HCT116 (cell line): ENCODE results near the gene NR6A1. TPM values are rescaled to one million over a fixed set of nuclear protein-coding genes. Genes with fewer than 3 reads are reported as not detected.
A peak's percentile ranks its signal among the peaks of the same experiment; 100 is the strongest.

Experiments used
- ATAC-seq: fragments of 200-7000 bp; cut with Tn5 transposase; 2 replicates; pipeline ENCODE4 v1.9.1; 2020; ENCODE audit warnings: mild to moderate bottlenecking, moderate library complexity
- BruUV-seq: library from RNA; stranded (reverse); fragments of 400-500 nt; replicated peaks from 2 replicates; lab custom pipeline; 2021; lab: Mats Ljungman, UMichigan
- CTCF ChIA-PET: fragments of 300-600 bp; sonication (Branson Sonifier 250); formaldehyde crosslinking; loops from one replicate; lab custom pipeline; 2021; ENCODE audit warnings: antibody characterized with exemption; lab: Charles Lee
- POLR2A ChIA-PET: fragments of 300-600, 350-600 bp; sonication (Branson Sonifier 250); formaldehyde crosslinking; loops from one replicate; lab custom pipeline; 2021; ENCODE audit warnings: antibody characterized with exemption; lab: Charles Lee
- RAD21 ChIA-PET, 2 experiments: fragments of 300-600 bp; sonication (Branson Sonifier 250); formaldehyde crosslinking; loops; one replicate each; lab custom pipeline; 2023; ENCODE audit warnings: low total read pairs in 2 of 2; ENCODE audit not compliant: uncharacterized antibody in 2 of 2, unreplicated experiment in 2 of 2, low non-redundant PET in 1 of 2; lab: Charles Lee
- DNase-seq: peaks from one replicate; pipeline ENCODE4 v3.0.0-alpha.2; 2010; ENCODE audit warnings: low read depth, low spot score
- H2AFZ ChIP-seq: fragments of 200-600 bp; shearing (Covaris generic), sonication (generic); 2 replicates; pipeline ENCODE4 v1.6.1; 2017; ENCODE audit warnings: low read depth, mixed run types, mixed read lengths, antibody characterized with exemption, low read length; ENCODE audit not compliant: poor library complexity, severe bottlenecking
- H3K27ac ChIP-seq: 2 replicates; pipeline ENCODE4 v1.5.1; 2012; ENCODE audit warnings: low read depth, low read length
- H3K27me3 ChIP-seq: fragments of 200-600 bp; sonication (generic); 2 replicates; pipeline ENCODE4 v1.6.1; 2016; ENCODE audit warnings: mixed run types, low read length, mixed read lengths; ENCODE audit not compliant: insufficient read depth
- H3K36me3 ChIP-seq, 2 experiments: fragments of 200-500 bp in 1 of 2; fragments of 200-600 bp in 1 of 2; sonication (Bioruptor generic) in 1 of 2; sonication (generic) in 1 of 2; 2 replicates each; pipeline versions ENCODE4 v1.5.1 to v1.6.1; 2014 to 2016; ENCODE audit warnings: low read length in 2 of 2, inconsistent platforms in 1 of 2, mixed read lengths in 1 of 2, mixed run types in 1 of 2; ENCODE audit not compliant: insufficient read depth in 2 of 2, control insufficient read depth in 1 of 2
- H3K4me1 ChIP-seq, 2 experiments: fragments of 200-600 bp in 1 of 2; sonication (generic) in 1 of 2; 2 replicates each; pipeline versions ENCODE4 v1.5.1 to v1.6.1; 2012 to 2017; ENCODE audit warnings: low read length in 2 of 2, inconsistent platforms in 1 of 2, mild to moderate bottlenecking in 1 of 2, mixed read lengths in 1 of 2, mixed run types in 1 of 2, moderate library complexity in 1 of 2; ENCODE audit not compliant: insufficient read depth in 2 of 2, control insufficient read depth in 1 of 2
- H3K4me2 ChIP-seq: fragments of 200-600 bp; sonication (generic); 2 replicates; pipeline ENCODE4 v1.6.1; 2017; ENCODE audit warnings: mixed run types, low read length, mixed read lengths
- H3K4me3 ChIP-seq, 2 experiments: fragments of 200-600 bp in 1 of 2; sonication (generic) in 1 of 2; replicated peaks in 1 of 2; 2 replicates each; pipeline ENCODE4 v1.5.1; 2011 to 2016; ENCODE audit warnings: low read length in 2 of 2, control low read depth in 1 of 2, low read depth in 1 of 2, mild to moderate bottlenecking in 1 of 2, mixed read lengths in 1 of 2, mixed run types in 1 of 2
- H3K79me2 ChIP-seq: fragments of 200-600 bp; sonication (generic); 2 replicates; pipeline ENCODE4 v1.6.1; 2017; ENCODE audit warnings: mild to moderate bottlenecking, mixed run types, low read length, moderate library complexity, mixed read lengths; ENCODE audit not compliant: insufficient read depth
- H3K9ac ChIP-seq: fragments of 200-600 bp; sonication (generic); 2 replicates; pipeline ENCODE4 v1.6.1; 2016; ENCODE audit warnings: low read length, mixed read lengths
- H3K9me2 ChIP-seq: fragments of 200-600 bp; sonication (generic), shearing (Covaris generic); 2 replicates; pipeline ENCODE4 v1.6.1; 2017; ENCODE audit warnings: mixed run types, mild to moderate bottlenecking, moderate library complexity; ENCODE audit not compliant: insufficient read depth
- H3K9me3 ChIP-seq, 2 experiments: fragments of 200-500 bp in 1 of 2; fragments of 200-600 bp in 1 of 2; sonication (Bioruptor generic) in 1 of 2; sonication (generic) in 1 of 2; 2 replicates each; pipeline ENCODE4 v1.6.1; 2014 to 2017; ENCODE audit warnings: low read length in 2 of 2, mixed read lengths in 2 of 2, inconsistent platforms in 1 of 2, low read depth in 1 of 2, mild to moderate bottlenecking in 1 of 2, mixed run types in 1 of 2, moderate library complexity in 1 of 2; ENCODE audit not compliant: control insufficient read depth in 1 of 2, insufficient read depth in 1 of 2
- H4K20me1 ChIP-seq: fragments of 200-600 bp; sonication (generic), shearing (Covaris generic); 2 replicates; pipeline ENCODE4 v1.6.1; 2017; ENCODE audit warnings: mixed run types, mild to moderate bottlenecking, moderate library complexity; ENCODE audit not compliant: insufficient read depth
- FOSL1 ChIP-seq: IDR thresholded peaks from 2 replicates; pipeline ENCODE4 v1.6.1; 2012; ENCODE audit warnings: low read depth
- SP1 ChIP-seq: IDR thresholded peaks from 2 replicates; pipeline ENCODE4 v1.6.1; 2012; ENCODE audit warnings: low read depth
- ZNF274 ChIP-seq: fragments of 200-500 bp; sonication (Bioruptor generic); IDR thresholded peaks from 2 replicates; pipeline ENCODE4 v1.6.1; 2014; ENCODE audit warnings: mild to moderate bottlenecking, low read depth, low read length, inconsistent platforms
- intact Hi-C: fragments of 100-400 bp; cut with micrococcal nuclease; formaldehyde crosslinking; loops from 2 replicates; pipeline ENCODE4 v1.10.0; 2022
- total RNA-seq: library from RNA; stranded (reverse); gene quantifications from one replicate; pipeline ENCODE4 v1.2.1, GENCODE V29; 2021; ENCODE audit not compliant: unreplicated experiment
- TF ChIP-seq, protein P1 (sequence below): IDR thresholded peaks from 2 replicates; pipeline ENCODE4 v1.6.1; 2012

The NR6A1 gene
- total RNA-seq, 1 experiment from 2014 or later: 9.9 TPM

DNA sequence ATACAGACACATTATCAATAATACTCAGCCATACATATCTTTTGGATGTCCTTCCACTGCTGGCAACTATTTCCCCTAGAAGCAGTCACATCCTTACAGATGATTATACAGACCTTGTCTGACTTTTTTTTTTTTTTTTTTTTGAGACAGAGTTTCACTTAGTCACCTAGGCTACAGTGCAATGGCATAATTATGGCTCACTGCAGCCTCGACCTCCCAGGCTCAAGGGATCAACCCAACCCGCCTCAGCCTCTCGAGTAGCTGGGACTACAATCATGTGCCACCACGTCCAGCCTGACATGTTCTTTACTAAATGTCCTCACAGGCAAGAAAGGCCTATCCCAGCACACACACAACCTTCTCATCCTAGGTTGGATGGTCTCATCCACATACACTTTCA lies 24.0 kb downstream of the NR6A1 start:
- no TSS peak for BruUV-seq
- CTCF ChIA-PET: interaction anchor here (1.0 kb wide), 1 partner anchor 17 kb away, joined by 4 read pairs; no protein-coding TSS in a partner anchor
- H4K20me1 ChIP-seq: peaks cover 4% of the 10 kb centered on the region
- POLR2A ChIA-PET: no interaction called here
- no peak overlapping the region for H3K27ac ChIP-seq
- H3K9ac ChIP-seq: no peak overlapping the region
- no peak for DNase-seq
- TF ChIP-seq ZNF274 (no peak), SP1 (no peak)
- TF ChIP-seq, all 23 proteins: peak for 0
- RAD21 ChIA-PET: no interaction called here
- no peaks in the 10 kb centered on the region for H3K27me3 ChIP-seq
- intact Hi-C loops: no loop called here
- peaks cover 15 to 41% of the 10 kb centered on the region in 2 experiments for H3K4me1 ChIP-seq
- H3K4me2 ChIP-seq: no peak overlapping the region
- H2AFZ ChIP-seq: no peak overlapping the region
- peaks cover 78% of the 10 kb centered on the region for H3K79me2 ChIP-seq
- H3K9me2 ChIP-seq: no peaks in the 10 kb centered on the region
- H3K9me3 ChIP-seq: no peaks in the 10 kb centered on the region
- no peak overlapping the region for H3K4me3 ChIP-seq
- no peaks in the 10 kb centered on the region for H3K36me3 ChIP-seq
- ATAC-seq: no peak

DNA sequence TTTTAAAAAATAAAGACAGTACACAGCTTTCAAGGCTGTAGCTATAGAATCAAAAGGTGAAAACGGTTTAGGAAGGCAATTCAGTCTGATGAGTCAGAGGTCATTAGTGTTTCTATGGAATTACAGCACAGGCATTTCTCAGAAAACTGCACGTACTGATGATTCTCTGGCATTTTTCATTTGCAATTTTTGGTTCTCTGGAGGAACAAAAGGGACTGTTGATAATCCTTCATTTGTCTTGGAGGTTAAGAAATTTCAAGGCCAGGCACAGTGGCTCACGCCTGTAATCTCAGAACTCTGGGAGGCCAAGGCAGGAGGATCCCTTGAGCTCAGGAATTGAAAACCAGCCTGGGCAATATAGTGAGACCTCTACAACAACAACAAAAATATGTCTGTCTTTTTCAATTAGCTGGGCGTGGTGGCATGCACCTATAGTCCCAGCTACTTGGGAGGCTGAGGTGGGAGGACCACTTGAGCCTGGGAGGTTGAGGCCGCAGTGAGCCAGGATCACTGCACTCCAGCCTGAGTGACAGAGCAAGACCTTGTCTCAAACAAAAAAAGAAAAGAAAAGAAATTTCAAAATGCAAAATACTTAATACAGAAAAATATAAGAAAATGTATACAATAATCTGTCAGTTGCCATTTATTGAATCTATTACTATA lies 27.3 kb downstream of the NR6A1 start:
- Histone ChIP-seq H3K4me3 (no peak overlapping the region), H2AFZ (no peak overlapping the region), H3K9me2 (no peaks in the 10 kb centered on the region), H3K27me3 (no peaks in the 10 kb centered on the region), H3K27ac (no peak overlapping the region), H3K9me3 (no peaks in the 10 kb centered on the region), H3K4me2 (peak overlapping the region; percentile 52), H3K36me3 (no peaks in the 10 kb centered on the region), H3K9ac (no peak overlapping the region), H3K79me2 (peaks cover 78% of the 10 kb centered on the region), H4K20me1 (peaks cover 4% of the 10 kb centered on the region; the same call in 1 of the 2 replicates), H3K4me1 (peaks cover 15 to 41% of the 10 kb centered on the region in 2 experiments)
- intact Hi-C loops: no loop called here
- peak; percentile 40 for ATAC-seq
- ChIA-PET RAD21 (no interaction called here), CTCF (interaction anchor here (1.1 to 2.6 kb wide), 3 partner anchors 20 to 127 kb away, joined by 3 to 10 read pairs (median 6); partner anchors contain the start of gene WDR38), POLR2A (no interaction called here)
- no TSS peak for BruUV-seq
- 0 out of 2 replicates have a peak, but pooled peaks have one; percentile 5 for TF ChIP-seq FOSL1
- TF ChIP-seq, protein P1, sequence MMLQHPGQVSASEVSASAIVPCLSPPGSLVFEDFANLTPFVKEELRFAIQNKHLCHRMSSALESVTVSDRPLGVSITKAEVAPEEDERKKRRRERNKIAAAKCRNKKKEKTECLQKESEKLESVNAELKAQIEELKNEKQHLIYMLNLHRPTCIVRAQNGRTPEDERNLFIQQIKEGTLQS: no peak
- no peak for DNase-seq
